SK-N-SH treated with all-trans-retinoic acid at 6 μM for 48 hours (cell line): ENCODE data around the gene GALNT4.

ENCODE experiments used
- ARNTL ChIP-seq: fragments of 450-650 bp; formaldehyde crosslinking; IDR thresholded peaks from 2 replicates; pipeline ENCODE4 v1.5.0; 2020; ENCODE audit warnings: low read depth, mild to moderate bottlenecking, moderate library complexity, borderline replicate concordance
- PATZ1 ChIP-seq: fragments of 250-450 bp; sonication (Bioruptor Pico); IDR thresholded peaks from 2 replicates; pipeline ENCODE4 v1.8.0; 2020; ENCODE audit warnings: mild to moderate bottlenecking, moderate library complexity, borderline replicate concordance
- PPARA ChIP-seq: fragments of 250-450 bp; sonication (Bioruptor Pico); IDR thresholded peaks from 2 replicates; pipeline ENCODE4 v1.5.0; 2020; ENCODE audit warnings: mild to moderate bottlenecking, borderline replicate concordance
- SNAI2 ChIP-seq: fragments of 250-450 bp; sonication (Bioruptor Pico); IDR thresholded peaks from 2 replicates; pipeline ENCODE4 v1.5.0; 2020; ENCODE audit warnings: mild to moderate bottlenecking, moderate library complexity
- TOX ChIP-seq: fragments of 250-450 bp; sonication (Bioruptor Pico); IDR thresholded peaks from 2 replicates; pipeline ENCODE4 v1.8.0; 2021; ENCODE audit warnings: mild to moderate bottlenecking, moderate library complexity, borderline replicate concordance
- ZFP3 ChIP-seq: fragments of 250-450 bp; sonication (Bioruptor Pico); IDR thresholded peaks from 2 replicates; pipeline ENCODE4 v1.5.0; 2020; ENCODE audit warnings: mild to moderate bottlenecking, moderate library complexity
- ZNF8 ChIP-seq: fragments of 450-650 bp; formaldehyde crosslinking; IDR thresholded peaks from 2 replicates; pipeline ENCODE4 v1.5.0; 2020; ENCODE audit warnings: mild to moderate bottlenecking, moderate library complexity
- TF ChIP-seq, protein P1 (sequence below): fragments of 250-450 bp; sonication (Bioruptor Pico); IDR thresholded peaks from 2 replicates; pipeline ENCODE4 v1.5.1; 2020; ENCODE audit warnings: low read depth, mild to moderate bottlenecking, moderate library complexity
- TF ChIP-seq, protein P2 (sequence below): fragments of 250-450 bp; sonication (Bioruptor Pico); IDR thresholded peaks from 2 replicates; pipeline ENCODE4 v1.5.1; 2021; ENCODE audit warnings: mild to moderate bottlenecking, moderate library complexity
- TF ChIP-seq, protein P3 (sequence below): fragments of 250-450 bp; sonication (Bioruptor Pico); IDR thresholded peaks from 2 replicates; pipeline ENCODE4 v1.5.0; 2020; ENCODE audit warnings: mild to moderate bottlenecking, moderate library complexity

DNA sequence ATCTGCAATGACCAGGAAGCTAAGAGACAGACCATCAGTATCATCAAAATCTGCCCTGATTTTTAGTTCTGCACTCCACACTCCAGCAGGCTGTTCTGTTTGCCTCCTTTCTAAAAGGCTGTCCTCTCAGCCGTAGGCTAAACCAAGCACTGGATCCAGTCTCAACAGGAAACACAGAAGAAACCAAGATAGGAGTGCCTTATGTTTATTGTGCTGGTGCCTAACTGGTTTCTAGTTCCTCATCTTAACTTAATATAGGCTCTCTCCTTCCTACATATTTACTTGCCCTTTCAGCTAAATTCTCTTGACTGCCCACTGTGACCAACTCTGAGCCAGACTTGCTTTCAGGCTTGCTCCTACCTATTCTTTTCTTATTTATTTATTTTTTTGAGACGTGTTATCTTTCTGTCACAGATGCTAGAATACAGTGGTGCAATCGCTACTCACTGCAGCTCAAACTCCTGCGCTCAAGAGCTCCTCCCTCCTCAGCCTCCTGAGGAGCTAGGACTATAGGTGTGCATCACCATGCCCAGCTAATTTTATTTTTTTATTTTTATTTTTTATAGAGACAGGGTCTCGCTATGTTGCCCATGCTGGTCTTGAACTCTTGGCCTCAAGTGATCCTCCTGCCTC lies 30.8 kb downstream of the GALNT4 start:
- TF ChIP-seq, protein P1, sequence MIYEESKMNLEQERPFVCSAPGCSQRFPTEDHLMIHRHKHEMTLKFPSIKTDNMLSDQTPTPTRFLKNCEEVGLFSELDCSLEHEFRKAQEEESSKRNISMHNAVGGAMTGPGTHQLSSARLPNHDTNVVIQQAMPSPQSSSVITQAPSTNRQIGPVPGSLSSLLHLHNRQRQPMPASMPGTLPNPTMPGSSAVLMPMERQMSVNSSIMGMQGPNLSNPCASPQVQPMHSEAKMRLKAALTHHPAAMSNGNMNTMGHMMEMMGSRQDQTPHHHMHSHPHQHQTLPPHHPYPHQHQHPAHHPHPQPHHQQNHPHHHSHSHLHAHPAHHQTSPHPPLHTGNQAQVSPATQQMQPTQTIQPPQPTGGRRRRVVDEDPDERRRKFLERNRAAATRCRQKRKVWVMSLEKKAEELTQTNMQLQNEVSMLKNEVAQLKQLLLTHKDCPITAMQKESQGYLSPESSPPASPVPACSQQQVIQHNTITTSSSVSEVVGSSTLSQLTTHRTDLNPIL (CRISPR knock-in tag) = no peak
- TF ChIP-seq SNAI2 (no peak), PPARA (CRISPR knock-in tag) (no peak), ARNTL (CRISPR knock-in tag) (no peak), PATZ1 (CRISPR knock-in tag) (no peak), ZNF8 (CRISPR knock-in tag) (no peak), ZFP3 (CRISPR knock-in tag) (no peak), TOX (CRISPR knock-in tag) (no peak)
- TF ChIP-seq, protein P2, sequence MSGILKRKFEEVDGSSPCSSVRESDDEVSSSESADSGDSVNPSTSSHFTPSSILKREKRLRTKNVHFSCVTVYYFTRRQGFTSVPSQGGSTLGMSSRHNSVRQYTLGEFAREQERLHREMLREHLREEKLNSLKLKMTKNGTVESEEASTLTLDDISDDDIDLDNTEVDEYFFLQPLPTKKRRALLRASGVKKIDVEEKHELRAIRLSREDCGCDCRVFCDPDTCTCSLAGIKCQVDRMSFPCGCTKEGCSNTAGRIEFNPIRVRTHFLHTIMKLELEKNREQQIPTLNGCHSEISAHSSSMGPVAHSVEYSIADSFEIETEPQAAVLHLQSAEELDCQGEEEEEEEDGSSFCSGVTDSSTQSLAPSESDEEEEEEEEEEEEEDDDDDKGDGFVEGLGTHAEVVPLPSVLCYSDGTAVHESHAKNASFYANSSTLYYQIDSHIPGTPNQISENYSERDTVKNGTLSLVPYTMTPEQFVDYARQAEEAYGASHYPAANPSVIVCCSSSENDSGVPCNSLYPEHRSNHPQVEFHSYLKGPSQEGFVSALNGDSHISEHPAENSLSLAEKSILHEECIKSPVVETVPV (CRISPR knock-in tag) = no peak
- TF ChIP-seq, protein P3, sequence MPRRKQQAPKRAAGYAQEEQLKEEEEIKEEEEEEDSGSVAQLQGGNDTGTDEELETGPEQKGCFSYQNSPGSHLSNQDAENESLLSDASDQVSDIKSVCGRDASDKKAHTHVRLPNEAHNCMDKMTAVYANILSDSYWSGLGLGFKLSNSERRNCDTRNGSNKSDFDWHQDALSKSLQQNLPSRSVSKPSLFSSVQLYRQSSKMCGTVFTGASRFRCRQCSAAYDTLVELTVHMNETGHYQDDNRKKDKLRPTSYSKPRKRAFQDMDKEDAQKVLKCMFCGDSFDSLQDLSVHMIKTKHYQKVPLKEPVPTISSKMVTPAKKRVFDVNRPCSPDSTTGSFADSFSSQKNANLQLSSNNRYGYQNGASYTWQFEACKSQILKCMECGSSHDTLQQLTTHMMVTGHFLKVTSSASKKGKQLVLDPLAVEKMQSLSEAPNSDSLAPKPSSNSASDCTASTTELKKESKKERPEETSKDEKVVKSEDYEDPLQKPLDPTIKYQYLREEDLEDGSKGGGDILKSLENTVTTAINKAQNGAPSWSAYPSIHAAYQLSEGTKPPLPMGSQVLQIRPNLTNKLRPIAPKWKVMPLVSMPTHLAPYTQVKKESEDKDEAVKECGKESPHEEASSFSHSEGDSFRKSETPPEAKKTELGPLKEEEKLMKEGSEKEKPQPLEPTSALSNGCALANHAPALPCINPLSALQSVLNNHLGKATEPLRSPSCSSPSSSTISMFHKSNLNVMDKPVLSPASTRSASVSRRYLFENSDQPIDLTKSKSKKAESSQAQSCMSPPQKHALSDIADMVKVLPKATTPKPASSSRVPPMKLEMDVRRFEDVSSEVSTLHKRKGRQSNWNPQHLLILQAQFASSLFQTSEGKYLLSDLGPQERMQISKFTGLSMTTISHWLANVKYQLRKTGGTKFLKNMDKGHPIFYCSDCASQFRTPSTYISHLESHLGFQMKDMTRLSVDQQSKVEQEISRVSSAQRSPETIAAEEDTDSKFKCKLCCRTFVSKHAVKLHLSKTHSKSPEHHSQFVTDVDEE (CRISPR knock-in tag) = no peak
